Psoas muscle (tissue), 8 donors: Measurements from ENCODE around the gene CTU1. TPM values are rescaled to one million over a fixed set of nuclear protein-coding genes. Genes with fewer than 3 reads are reported as not detected.
A peak's percentile ranks its signal among the peaks of the same experiment; 100 is the strongest.

ENCODE experiments used
- ATAC-seq, 4 donors: fragments of 200-7000 bp; cut with Tn5 transposase; one replicate each; pipeline ENCODE4 v1.9.1; 2020; ENCODE audit warnings: moderate library complexity in 3 of 4, mild to moderate bottlenecking in 2 of 4
- DNase-seq, 2 donors: peaks; one replicate each; pipeline ENCODE4 v3.0.0-alpha.2; 2020
- H3K27ac ChIP-seq: fragments of 200-600 bp; one replicate; pipeline ENCODE4 v1.8.0; 2022
- H3K27me3 ChIP-seq, 3 donors: fragments of 200-600 bp in 1 of 3; one replicate each; pipeline versions ENCODE4 v1.6.1 to v1.8.0; 2013 to 2022; ENCODE audit warnings: low read length in 2 of 3, mild to moderate bottlenecking in 2 of 3, moderate library complexity in 1 of 3; ENCODE audit not compliant: insufficient read depth in 3 of 3
- H3K36me3 ChIP-seq, 2 donors: fragments of 200-600 bp in 1 of 2; one replicate each; pipeline versions ENCODE4 v1.6.1 to v1.8.0; 2013 to 2022; ENCODE audit warnings: low read depth in 1 of 2, mild to moderate bottlenecking in 1 of 2, moderate library complexity in 1 of 2; ENCODE audit not compliant: insufficient read depth in 1 of 2
- H3K4me1 ChIP-seq: fragments of 200-600 bp; one replicate; pipeline ENCODE4 v1.8.0; 2022
- H3K4me3 ChIP-seq: fragments of 200-600 bp; one replicate; pipeline ENCODE4 v1.8.0; 2022; ENCODE audit warnings: mild to moderate bottlenecking
- H3K9me3 ChIP-seq: fragments of 200-600 bp; one replicate; pipeline ENCODE4 v1.8.0; 2022
- CTCF ChIP-seq: fragments of 200-600 bp; IDR thresholded peaks from one replicate; pipeline ENCODE4 v1.8.0; 2022; ENCODE audit warnings: antibody characterized with exemption
- WGBS, 3 donors: extraction: QIAGEN DNeasy Blood & Tissue Kit; methylation state at CpG; one replicate each; pipeline versions ENCODE4 v1.1.6 to v1.1.7; 2013; 5-methylcytosine and 5-hydroxymethylcytosine counted together
- intact Hi-C, 2 donors: fragments of 100-400 bp; cut with DNase I; formaldehyde crosslinking; loops; one replicate each; pipeline versions ENCODE4 v1.11.0 to v1.14.2; 2022
- polyA plus RNA-seq, 3 donors: library from polyadenylated mRNA; stranded (reverse); fragments of 200-250 nt; gene quantifications; one replicate each; pipeline ENCODE4 v1.2.3, GENCODE V29; 2013
- total RNA-seq, 4 donors: library from RNA; stranded (reverse); fragmentation: NEBNext Ultra II Directional in 2 of 4; extraction: Animal tissue kit (Norgen Biotek cat#: 25700) in 2 of 4; gene quantifications; one replicate each; pipeline versions ENCODE4 v1.2.1 to v1.2.4, GENCODE V29; 2021 to 2023
- donor health status: healthy with polysubstance abuse.
- donor health status: DM: no; HTN: no; CAD: no; lungs with moderate emphysema.
- donor health status: Bipolar disorder and iron deficiency.
- donor health status: healthy.
- donor health status: DM: yes; HTN: yes; CAD: no.
- donor health status: DM: no; HTN: no; CAD: no.
- donor health status: DM: no; HTN: no; CAD: no.
- donor health status: DM: yes; HTN: yes; CAD: no.

CTU1 gene
- total and polyA plus RNA-seq, 7 donors: 1.4 to 9.1 (median 5.6) TPM

- DNase-seq: no peak
- TF ChIP-seq CTCF: no peak
- Histone ChIP-seq H3K4me3 (no peak overlapping the region), H3K4me1 (no peaks in the 10 kb centered on the region), H3K27ac (no peak overlapping the region), H3K27me3 (peaks cover 0 to 35% (median 2%) of the 10 kb centered on the region in 3 donors), H3K36me3 (no peaks in the 10 kb centered on the region), H3K9me3 (no peaks in the 10 kb centered on the region)
- intact Hi-C loops: no loop called here
- WGBS, 3 donors: 55 to 57% (median 56%) methylated on average over 7 of the region's 7 CpGs
- no peak for ATAC-seq
Observed at GRCh38 chr19:51066393-51067186, 41.6 kb downstream of the CTU1 start.

- ATAC-seq (no peak), DNase-seq (no peak)
- Histone ChIP-seq H3K27ac (no peak overlapping the region), H3K4me1 (no peaks in the 10 kb centered on the region), H3K36me3 (no peaks in the 10 kb centered on the region), H3K9me3 (no peaks in the 10 kb centered on the region), H3K4me3 (no peak overlapping the region), H3K27me3 (peaks cover 0 to 40% (median 2%) of the 10 kb centered on the region in 3 donors)
- intact Hi-C loops: no loop called here
- no peak for TF ChIP-seq CTCF
- 11% methylated on average over 21 to 25 of the region's 25 CpGs for WGBS, 3 donors
Observed at GRCh38 chr19:51065221-51065960, 42.8 kb downstream of the CTU1 start.

GRCh38 chr19:51064534-51065220 is 43.5 kb downstream of the CTU1 start, which contains the start of gene KLK13:
Gene KLK13, minus strand, starts transcription at chr19:51065092. Its CDS starts 25 bp downstream, at chr19:51065067.
- intact Hi-C loops: no loop called here
- DNase-seq (peak in 1 of 2 donors; percentile 30), ATAC-seq (no peak)
- WGBS, 3 donors: 14 to 18% (median 15%) methylated on average over 25 to 38 of the region's 38 CpGs
- no peak for TF ChIP-seq CTCF
- Histone ChIP-seq H3K4me3 (no peak within 1 kb of the TSS), H3K36me3 (no peaks in the 10 kb centered on the region), H3K27ac (no peak within 1 kb of the TSS), H3K27me3 (peaks cover 0 to 40% (median 2%) of the 10 kb centered on the region in 3 donors), H3K9me3 (no peaks in the 10 kb centered on the region), H3K4me1 (no peaks in the 10 kb centered on the region)

- ATAC-seq: no peak
- Histone ChIP-seq H3K4me1 (no peaks in the 10 kb centered on the region), H3K27me3 (peaks cover 0 to 40% (median 2%) of the 10 kb centered on the region in 3 donors), H3K4me3 (no peak overlapping the region), H3K27ac (no peak overlapping the region), H3K9me3 (no peaks in the 10 kb centered on the region), H3K36me3 (no peaks in the 10 kb centered on the region)
- no peak for DNase-seq
- intact Hi-C loops: no loop called here
- TF ChIP-seq CTCF: no peak
- 85 to 91% (median 85%) methylated on average over 7 of the region's 7 CpGs for WGBS, 3 donors
Observed at GRCh38 chr19:51063664-51064063, 44.5 kb downstream of the CTU1 start.
